ENCODE measurements around the gene VAPB. TPM values are rescaled to one million over a fixed set of nuclear protein-coding genes. Genes with fewer than 3 reads are reported as not detected.
A peak's percentile ranks its signal among the peaks of the same experiment; 100 is the strongest.
"Not testable (repeated sequence)": the region's sequence is repeated elsewhere in the genome, so short reads cannot be mapped to it uniquely, and the experiment has no call there.

The VAPB gene
- total RNA-seq, 1 donor from 2014 or later, result 40.9 TPM

GRCh38 chr20:58418949-58419748, 30.1 kb downstream of the VAPB start:
- H3K36me3 Mint-ChIP-seq (ENCODE audit: low read depth), result peaks cover 31% of the 10 kb centered on the region
- DNase-seq (ENCODE audit: low spot score), result no peak
- H3K27me3 Mint-ChIP-seq (ENCODE audit: insufficient read depth), result no peaks in the 10 kb centered on the region
- H3K9me3 Mint-ChIP-seq, result no peaks in the 10 kb centered on the region
- peaks cover 14% of the 10 kb centered on the region for H3K4me1 Mint-ChIP-seq (ENCODE audit: low read depth)
- H3K4me3 Mint-ChIP-seq, result no peak overlapping the region
- H3K27ac Mint-ChIP-seq, result no peak overlapping the region
- intact Hi-C loops (cut with micrococcal nuclease), result no loop called here

GRCh38 chr20:58420798-58421496, 31.9 kb downstream of the VAPB start:
- H3K36me3 Mint-ChIP-seq (ENCODE audit: low read depth), result peaks cover 32% of the 10 kb centered on the region
- intact Hi-C loops (cut with micrococcal nuclease), result no loop called here
- H3K9me3 Mint-ChIP-seq, result peaks cover 3% of the 10 kb centered on the region
- H3K27me3 Mint-ChIP-seq (ENCODE audit: insufficient read depth), result no peaks in the 10 kb centered on the region
- no peak overlapping the region for H3K4me3 Mint-ChIP-seq
- DNase-seq (ENCODE audit: low spot score), result no peak
- H3K4me1 Mint-ChIP-seq (ENCODE audit: low read depth), result peaks cover 12% of the 10 kb centered on the region
- H3K27ac Mint-ChIP-seq, result no peak overlapping the region

- peaks cover 32% of the 10 kb centered on the region for H3K36me3 Mint-ChIP-seq (ENCODE audit: low read depth)
- no peak overlapping the region for H3K4me3 Mint-ChIP-seq
- peaks cover 3% of the 10 kb centered on the region for H3K9me3 Mint-ChIP-seq
- intact Hi-C loops (cut with micrococcal nuclease), result no loop called here
- no peaks in the 10 kb centered on the region for H3K27me3 Mint-ChIP-seq (ENCODE audit: insufficient read depth)
- H3K27ac Mint-ChIP-seq, result no peak overlapping the region
- peaks cover 7% of the 10 kb centered on the region for H3K4me1 Mint-ChIP-seq (ENCODE audit: low read depth)
- no peak for DNase-seq (ENCODE audit: low spot score)
Measured at GRCh38 chr20:58421497-58421850, 32.4 kb downstream of the VAPB start.

- DNase-seq (ENCODE audit: low spot score), result no peak
- peaks cover 30% of the 10 kb centered on the region for H3K36me3 Mint-ChIP-seq (ENCODE audit: low read depth)
- H3K27ac Mint-ChIP-seq, result peak overlapping the region; percentile 9
- intact Hi-C loops (cut with micrococcal nuclease), result no loop called here
- no peak overlapping the region for H3K4me3 Mint-ChIP-seq
- no peaks in the 10 kb centered on the region for H3K27me3 Mint-ChIP-seq (ENCODE audit: insufficient read depth)
- H3K9me3 Mint-ChIP-seq, result peaks cover 3% of the 10 kb centered on the region
- peaks cover 9% of the 10 kb centered on the region for H3K4me1 Mint-ChIP-seq (ENCODE audit: low read depth)
Measured at GRCh38 chr20:58424218-58424969, 35.4 kb downstream of the VAPB start.

- H3K9me3 Mint-ChIP-seq; DNase-seq (ENCODE audit: low spot score); H3K27me3 Mint-ChIP-seq (ENCODE audit: insufficient read depth); H3K4me3 Mint-ChIP-seq; intact Hi-C loops (cut with micrococcal nuclease); H3K27ac Mint-ChIP-seq: not testable (repeated sequence)
- peaks cover 25% of the 10 kb centered on the region for H3K36me3 Mint-ChIP-seq (ENCODE audit: low read depth)
- H3K4me1 Mint-ChIP-seq (ENCODE audit: low read depth), result peaks cover 19% of the 10 kb centered on the region
Measured at GRCh38 chr20:58427571-58427970, 38.5 kb downstream of the VAPB start.

GRCh38 chr20:58428364-58428763, 39.3 kb downstream of the VAPB start:
- no peak overlapping the region for H3K4me3 Mint-ChIP-seq

GRCh38 chr20:58429303-58429702, 40.3 kb downstream of the VAPB start:
- no peak overlapping the region for H3K4me3 Mint-ChIP-seq
- H3K27ac Mint-ChIP-seq, result no peak overlapping the region
- H3K36me3 Mint-ChIP-seq (ENCODE audit: low read depth), result peaks cover 23% of the 10 kb centered on the region
- intact Hi-C loops (cut with micrococcal nuclease), result no loop called here
- H3K9me3 Mint-ChIP-seq, result peaks cover 3% of the 10 kb centered on the region
- peaks cover 34% of the 10 kb centered on the region for H3K4me1 Mint-ChIP-seq (ENCODE audit: low read depth)
- H3K27me3 Mint-ChIP-seq (ENCODE audit: insufficient read depth), result no peaks in the 10 kb centered on the region
- no peak for DNase-seq (ENCODE audit: low spot score)

More at GRCh38 chr20:58428364-58428763, 39.3 kb downstream of the VAPB start:
- H3K36me3 Mint-ChIP-seq (ENCODE audit: low read depth), result peaks cover 25% of the 10 kb centered on the region
- no peak overlapping the region for H3K27ac Mint-ChIP-seq
- peaks cover 27% of the 10 kb centered on the region for H3K4me1 Mint-ChIP-seq (ENCODE audit: low read depth)
- no peaks in the 10 kb centered on the region for H3K27me3 Mint-ChIP-seq (ENCODE audit: insufficient read depth)
- no peak for DNase-seq (ENCODE audit: low spot score)
- H3K9me3 Mint-ChIP-seq, result peaks cover 3% of the 10 kb centered on the region
- intact Hi-C loops (cut with micrococcal nuclease), result no loop called here

- intact Hi-C loops (cut with micrococcal nuclease), result no loop called here
- H3K36me3 Mint-ChIP-seq (ENCODE audit: low read depth), result peaks cover 28% of the 10 kb centered on the region
- H3K4me1 Mint-ChIP-seq (ENCODE audit: low read depth), result peaks cover 42% of the 10 kb centered on the region
- no peaks in the 10 kb centered on the region for H3K9me3 Mint-ChIP-seq
- no peak overlapping the region for H3K4me3 Mint-ChIP-seq
- H3K27me3 Mint-ChIP-seq (ENCODE audit: insufficient read depth), result no peaks in the 10 kb centered on the region
- H3K27ac Mint-ChIP-seq, result no peak overlapping the region
- no peak for DNase-seq (ENCODE audit: low spot score)
Measured at GRCh38 chr20:58431134-58431533, 42.1 kb downstream of the VAPB start.

- H3K9me3 Mint-ChIP-seq, result no peaks in the 10 kb centered on the region
- peaks cover 42% of the 10 kb centered on the region for H3K4me1 Mint-ChIP-seq (ENCODE audit: low read depth)
- no peak overlapping the region for H3K27ac Mint-ChIP-seq
- H3K36me3 Mint-ChIP-seq (ENCODE audit: low read depth), result peaks cover 32% of the 10 kb centered on the region
- H3K4me3 Mint-ChIP-seq, result no peak overlapping the region
- intact Hi-C loops (cut with micrococcal nuclease), result no loop called here
- H3K27me3 Mint-ChIP-seq (ENCODE audit: insufficient read depth), result no peaks in the 10 kb centered on the region
- DNase-seq (ENCODE audit: low spot score), result no peak
Measured at GRCh38 chr20:58432186-58432954, 43.3 kb downstream of the VAPB start.

GRCh38 chr20:58433029-58433647, 44.1 kb downstream of the VAPB start:
- H3K4me3 Mint-ChIP-seq, result no peak overlapping the region
- no peak for DNase-seq (ENCODE audit: low spot score)
- H3K36me3 Mint-ChIP-seq (ENCODE audit: low read depth), result peaks cover 38% of the 10 kb centered on the region
- H3K27ac Mint-ChIP-seq, result no peak overlapping the region
- no peaks in the 10 kb centered on the region for H3K9me3 Mint-ChIP-seq
- intact Hi-C loops (cut with micrococcal nuclease), result no loop called here
- no peaks in the 10 kb centered on the region for H3K27me3 Mint-ChIP-seq (ENCODE audit: insufficient read depth)
- H3K4me1 Mint-ChIP-seq (ENCODE audit: low read depth), result peaks cover 42% of the 10 kb centered on the region

- H3K27me3 Mint-ChIP-seq (ENCODE audit: insufficient read depth), result no peaks in the 10 kb centered on the region
- peaks cover 35% of the 10 kb centered on the region for H3K36me3 Mint-ChIP-seq (ENCODE audit: low read depth)
- intact Hi-C loops (cut with micrococcal nuclease), result no loop called here
- H3K9me3 Mint-ChIP-seq, result no peaks in the 10 kb centered on the region
- H3K4me1 Mint-ChIP-seq (ENCODE audit: low read depth), result peaks cover 40% of the 10 kb centered on the region
- no peak overlapping the region for H3K27ac Mint-ChIP-seq
- no peak for DNase-seq (ENCODE audit: low spot score)
- H3K4me3 Mint-ChIP-seq, result no peak overlapping the region
Measured at GRCh38 chr20:58433759-58434158, 44.7 kb downstream of the VAPB start.

GRCh38 chr20:58434326-58434725, 45.3 kb downstream of the VAPB start:
- no peaks in the 10 kb centered on the region for H3K27me3 Mint-ChIP-seq (ENCODE audit: insufficient read depth)
- no peak overlapping the region for H3K4me3 Mint-ChIP-seq
- peaks cover 34% of the 10 kb centered on the region for H3K36me3 Mint-ChIP-seq (ENCODE audit: low read depth)
- no peak for DNase-seq (ENCODE audit: low spot score)
- intact Hi-C loops (cut with micrococcal nuclease), result no loop called here
- H3K4me1 Mint-ChIP-seq (ENCODE audit: low read depth), result peaks cover 38% of the 10 kb centered on the region
- H3K27ac Mint-ChIP-seq, result no peak overlapping the region
- no peaks in the 10 kb centered on the region for H3K9me3 Mint-ChIP-seq

Measured in activated T-helper 1 cell treated with anti-CD3 and anti-CD28 coated beads, Interleukin-12 subunit alpha, Interleukin-12 subunit beta, Interleukin-2, Interleukin-4 antibody, amounts not matched to agents 30 ng/mL and 10 ng/mL and 1 ng/mL, durations not matched to agents 14 hours and 24 hours and 36 hours (primary cell).